M059J (cell line): ENCODE results near the gene KANSL1. TPM values are rescaled to one million over a fixed set of nuclear protein-coding genes. Genes with fewer than 3 reads are reported as not detected.
"Not testable (repeated sequence)": the region's sequence is repeated elsewhere in the genome, so short reads cannot be mapped to it uniquely, and the experiment has no call there.

Experiments
- DNase-seq: peaks from one replicate; pipeline ENCODE4 v3.0.0-alpha.2; 2012; ENCODE audit warnings: low read depth
- total RNA-seq: library from RNA; depleted of rRNA; stranded (reverse); fragments of >200 nt; shearing (Covaris generic); gene quantifications from 2 replicates; pipeline ENCODE4 v1.2.3, GENCODE V29; 2014

KANSL1 gene
- total RNA-seq, 1 experiment from 2014 or later: 30.7 TPM

GRCh38 chr17:46138473-46138872 is 54.8 kb downstream of the KANSL1 start:
- DNase-seq: no peak

- DNase-seq: no peak
Observed at GRCh38 chr17:46136820-46137219, 56.4 kb downstream of the KANSL1 start.

GRCh38 chr17:46135879-46136563 is 57.2 kb downstream of the KANSL1 start:
- no peak for DNase-seq

GRCh38 chr17:46135126-46135812 is 58.0 kb downstream of the KANSL1 start:
- no peak for DNase-seq

- no peak for DNase-seq
Observed at GRCh38 chr17:46129302-46129701, 63.9 kb downstream of the KANSL1 start.

GRCh38 chr17:46128453-46128852 is 64.8 kb downstream of the KANSL1 start:
- no peak for DNase-seq

- no peak for DNase-seq
Observed at GRCh38 chr17:46127524-46127923, 65.7 kb downstream of the KANSL1 start.

- no peak for DNase-seq
Observed at GRCh38 chr17:46126840-46127239, 66.4 kb downstream of the KANSL1 start.

GRCh38 chr17:46125831-46126230 is 67.4 kb downstream of the KANSL1 start:
- no peak for DNase-seq

- no peak for DNase-seq
Observed at GRCh38 chr17:46124695-46125592, 68.3 kb downstream of the KANSL1 start.

GRCh38 chr17:46123607-46124006 is 69.6 kb downstream of the KANSL1 start:
- no peak for DNase-seq

- no peak for DNase-seq
Observed at GRCh38 chr17:46122486-46122871, 70.8 kb downstream of the KANSL1 start.

GRCh38 chr17:46121841-46122485 is 71.3 kb downstream of the KANSL1 start:
- no peak for DNase-seq

- no peak for DNase-seq
Observed at GRCh38 chr17:46121165-46121764, 72.0 kb downstream of the KANSL1 start.

GRCh38 chr17:46120537-46120936 is 72.7 kb downstream of the KANSL1 start:
- DNase-seq: no peak

GRCh38 chr17:46120078-46120477 is 73.2 kb downstream of the KANSL1 start:
- no peak for DNase-seq

GRCh38 chr17:46118964-46119363 is 74.3 kb downstream of the KANSL1 start:
- DNase-seq: no peak

GRCh38 chr17:46117850-46118696 is 75.2 kb downstream of the KANSL1 start:
- no peak for DNase-seq

- DNase-seq: no peak
Observed at GRCh38 chr17:46117117-46117516, 76.1 kb downstream of the KANSL1 start.

- DNase-seq: no peak
Observed at GRCh38 chr17:46115699-46116098, 77.5 kb downstream of the KANSL1 start.

- DNase-seq: not testable (repeated sequence)
Observed at GRCh38 chr17:46111236-46111635, 82.0 kb downstream of the KANSL1 start.
